HCT116 (cell line): Measurements from ENCODE around the gene LMAN2L.

Experiments used
- EZH2 ChIP-seq: fragments of 200-600 bp; sonication (generic); IDR thresholded peaks from 2 replicates; pipeline ENCODE4 v1.6.1; 2017; ENCODE audit warnings: antibody characterized with exemption, mixed run types
- POLR2A ChIP-seq: IDR thresholded peaks from 2 replicates; pipeline ENCODE4 v1.7.0; 2011; ENCODE audit warnings: borderline replicate concordance; ENCODE audit not compliant: insufficient read depth, insufficient read length; ENCODE audit errors: extremely low read depth
- TF ChIP-seq, protein P1 (sequence below), 3 experiments: fragments of 200-600 bp in 1 of 3; sonication (generic) in 1 of 3; IDR thresholded peaks in 2 of 3; conservative IDR thresholded peaks in 1 of 3; 2 replicates each; pipeline ENCODE4 v1.5.1; 2012 to 2017; ENCODE audit warnings: low read depth in 2 of 3, low read length in 2 of 3, antibody characterized with exemption in 1 of 3, borderline replicate concordance in 1 of 3, control low read depth in 1 of 3, mild to moderate bottlenecking in 1 of 3, mixed read lengths in 1 of 3, mixed run types in 1 of 3, moderate library complexity in 1 of 3; ENCODE audit not compliant: insufficient read depth in 1 of 3
- TF ChIP-seq, protein P2 (sequence below): IDR thresholded peaks from 2 replicates; pipeline ENCODE4 v1.6.1; 2012; ENCODE audit warnings: low read depth

DNA sequence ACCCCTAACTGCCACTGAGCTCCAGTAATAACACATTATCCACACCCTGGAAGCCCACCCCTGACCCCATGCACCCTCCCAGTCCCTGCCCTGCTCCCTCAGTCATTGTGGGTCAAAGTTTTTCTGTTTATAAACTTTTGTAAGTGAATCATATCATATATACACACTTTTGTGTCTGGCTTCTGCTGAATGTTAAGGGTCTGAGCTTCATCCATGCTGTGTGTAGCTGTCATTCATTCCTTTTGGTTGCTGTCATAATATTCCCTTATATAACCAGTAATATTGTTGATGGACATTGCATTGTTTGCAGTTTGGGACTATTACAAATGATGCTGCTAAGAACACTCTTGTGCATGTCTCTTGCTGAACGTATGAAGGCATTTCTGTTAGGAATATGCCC lies 35.3 kb upstream of the LMAN2L start:
- TF ChIP-seq POLR2A: no peak
- TF ChIP-seq, protein P1, sequence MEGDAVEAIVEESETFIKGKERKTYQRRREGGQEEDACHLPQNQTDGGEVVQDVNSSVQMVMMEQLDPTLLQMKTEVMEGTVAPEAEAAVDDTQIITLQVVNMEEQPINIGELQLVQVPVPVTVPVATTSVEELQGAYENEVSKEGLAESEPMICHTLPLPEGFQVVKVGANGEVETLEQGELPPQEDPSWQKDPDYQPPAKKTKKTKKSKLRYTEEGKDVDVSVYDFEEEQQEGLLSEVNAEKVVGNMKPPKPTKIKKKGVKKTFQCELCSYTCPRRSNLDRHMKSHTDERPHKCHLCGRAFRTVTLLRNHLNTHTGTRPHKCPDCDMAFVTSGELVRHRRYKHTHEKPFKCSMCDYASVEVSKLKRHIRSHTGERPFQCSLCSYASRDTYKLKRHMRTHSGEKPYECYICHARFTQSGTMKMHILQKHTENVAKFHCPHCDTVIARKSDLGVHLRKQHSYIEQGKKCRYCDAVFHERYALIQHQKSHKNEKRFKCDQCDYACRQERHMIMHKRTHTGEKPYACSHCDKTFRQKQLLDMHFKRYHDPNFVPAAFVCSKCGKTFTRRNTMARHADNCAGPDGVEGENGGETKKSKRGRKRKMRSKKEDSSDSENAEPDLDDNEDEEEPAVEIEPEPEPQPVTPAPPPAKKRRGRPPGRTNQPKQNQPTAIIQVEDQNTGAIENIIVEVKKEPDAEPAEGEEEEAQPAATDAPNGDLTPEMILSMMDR (IDR thresholded peaks at IDR 0.05 in 2 of 3, conservative IDR thresholded peaks at IDR 0.05 in 1 of 3; ENCODE audit: borderline replicate concordance in 1 of 3, insufficient read depth in 1 of 3, low read depth in 2 of 3, low read length in 2 of 3): no peak
- no peak for TF ChIP-seq EZH2
- TF ChIP-seq, protein P2, sequence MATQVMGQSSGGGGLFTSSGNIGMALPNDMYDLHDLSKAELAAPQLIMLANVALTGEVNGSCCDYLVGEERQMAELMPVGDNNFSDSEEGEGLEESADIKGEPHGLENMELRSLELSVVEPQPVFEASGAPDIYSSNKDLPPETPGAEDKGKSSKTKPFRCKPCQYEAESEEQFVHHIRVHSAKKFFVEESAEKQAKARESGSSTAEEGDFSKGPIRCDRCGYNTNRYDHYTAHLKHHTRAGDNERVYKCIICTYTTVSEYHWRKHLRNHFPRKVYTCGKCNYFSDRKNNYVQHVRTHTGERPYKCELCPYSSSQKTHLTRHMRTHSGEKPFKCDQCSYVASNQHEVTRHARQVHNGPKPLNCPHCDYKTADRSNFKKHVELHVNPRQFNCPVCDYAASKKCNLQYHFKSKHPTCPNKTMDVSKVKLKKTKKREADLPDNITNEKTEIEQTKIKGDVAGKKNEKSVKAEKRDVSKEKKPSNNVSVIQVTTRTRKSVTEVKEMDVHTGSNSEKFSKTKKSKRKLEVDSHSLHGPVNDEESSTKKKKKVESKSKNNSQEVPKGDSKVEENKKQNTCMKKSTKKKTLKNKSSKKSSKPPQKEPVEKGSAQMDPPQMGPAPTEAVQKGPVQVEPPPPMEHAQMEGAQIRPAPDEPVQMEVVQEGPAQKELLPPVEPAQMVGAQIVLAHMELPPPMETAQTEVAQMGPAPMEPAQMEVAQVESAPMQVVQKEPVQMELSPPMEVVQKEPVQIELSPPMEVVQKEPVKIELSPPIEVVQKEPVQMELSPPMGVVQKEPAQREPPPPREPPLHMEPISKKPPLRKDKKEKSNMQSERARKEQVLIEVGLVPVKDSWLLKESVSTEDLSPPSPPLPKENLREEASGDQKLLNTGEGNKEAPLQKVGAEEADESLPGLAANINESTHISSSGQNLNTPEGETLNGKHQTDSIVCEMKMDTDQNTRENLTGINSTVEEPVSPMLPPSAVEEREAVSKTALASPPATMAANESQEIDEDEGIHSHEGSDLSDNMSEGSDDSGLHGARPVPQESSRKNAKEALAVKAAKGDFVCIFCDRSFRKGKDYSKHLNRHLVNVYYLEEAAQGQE: no peak
